NCI-H2227 (cell line): Measurements from ENCODE around the gene CDH5.
"Not testable (repeated sequence)": the region's sequence is repeated elsewhere in the genome, so short reads cannot be mapped to it uniquely, and the experiment has no call there.

Experiments
- DNase-seq: peaks from one replicate; lab custom pipeline; 2025; ENCODE audit not compliant: unreplicated experiment; lab: John Stamatoyannopoulos, UW

Gene CDH5, protein sequence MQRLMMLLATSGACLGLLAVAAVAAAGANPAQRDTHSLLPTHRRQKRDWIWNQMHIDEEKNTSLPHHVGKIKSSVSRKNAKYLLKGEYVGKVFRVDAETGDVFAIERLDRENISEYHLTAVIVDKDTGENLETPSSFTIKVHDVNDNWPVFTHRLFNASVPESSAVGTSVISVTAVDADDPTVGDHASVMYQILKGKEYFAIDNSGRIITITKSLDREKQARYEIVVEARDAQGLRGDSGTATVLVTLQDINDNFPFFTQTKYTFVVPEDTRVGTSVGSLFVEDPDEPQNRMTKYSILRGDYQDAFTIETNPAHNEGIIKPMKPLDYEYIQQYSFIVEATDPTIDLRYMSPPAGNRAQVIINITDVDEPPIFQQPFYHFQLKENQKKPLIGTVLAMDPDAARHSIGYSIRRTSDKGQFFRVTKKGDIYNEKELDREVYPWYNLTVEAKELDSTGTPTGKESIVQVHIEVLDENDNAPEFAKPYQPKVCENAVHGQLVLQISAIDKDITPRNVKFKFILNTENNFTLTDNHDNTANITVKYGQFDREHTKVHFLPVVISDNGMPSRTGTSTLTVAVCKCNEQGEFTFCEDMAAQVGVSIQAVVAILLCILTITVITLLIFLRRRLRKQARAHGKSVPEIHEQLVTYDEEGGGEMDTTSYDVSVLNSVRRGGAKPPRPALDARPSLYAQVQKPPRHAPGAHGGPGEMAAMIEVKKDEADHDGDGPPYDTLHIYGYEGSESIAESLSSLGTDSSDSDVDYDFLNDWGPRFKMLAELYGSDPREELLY

DNA sequence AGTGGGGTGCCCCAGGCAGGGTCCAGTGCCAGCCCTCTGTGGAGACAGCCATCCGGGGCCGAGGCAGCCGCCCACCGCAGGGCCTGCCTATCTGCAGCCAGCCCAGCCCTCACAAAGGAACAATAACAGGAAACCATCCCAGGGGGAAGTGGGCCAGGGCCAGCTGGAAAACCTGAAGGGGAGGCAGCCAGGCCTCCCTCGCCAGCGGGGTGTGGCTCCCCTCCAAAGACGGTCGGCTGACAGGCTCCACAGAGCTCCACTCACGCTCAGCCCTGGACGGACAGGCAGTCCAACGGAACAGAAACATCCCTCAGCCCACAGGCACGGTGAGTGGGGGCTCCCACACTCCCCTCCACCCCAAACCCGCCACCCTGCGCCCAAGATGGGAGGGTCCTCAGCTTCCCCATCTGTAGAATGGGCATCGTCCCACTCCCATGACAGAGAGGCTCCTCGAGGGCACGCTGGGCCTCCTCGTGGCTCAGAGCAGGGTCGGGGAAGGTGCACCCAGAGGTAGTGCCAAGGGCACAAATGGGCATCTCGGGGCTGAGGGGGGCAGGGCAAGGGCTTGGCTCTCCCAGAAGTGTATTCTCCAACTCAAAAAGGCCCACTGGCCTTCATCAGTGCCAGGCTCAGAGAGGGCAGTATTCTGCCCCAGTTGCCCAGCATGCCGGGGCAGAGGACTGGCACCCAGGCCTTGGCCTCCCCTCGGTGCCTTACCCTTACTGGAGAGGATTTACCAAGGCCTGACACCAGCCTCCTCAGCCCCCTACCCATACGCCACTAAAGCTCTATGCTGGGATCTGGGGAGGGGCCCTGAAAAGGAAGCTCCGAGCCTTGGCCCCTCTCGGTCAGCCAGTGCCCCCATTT is at the start of gene CDH5:
Gene CDH5 (plus strand): TSS at position 259 of the 867 bp plus-strand sequence. CDS start 12,647 bp downstream, outside the sequence.
- no peak for DNase-seq

DNA sequence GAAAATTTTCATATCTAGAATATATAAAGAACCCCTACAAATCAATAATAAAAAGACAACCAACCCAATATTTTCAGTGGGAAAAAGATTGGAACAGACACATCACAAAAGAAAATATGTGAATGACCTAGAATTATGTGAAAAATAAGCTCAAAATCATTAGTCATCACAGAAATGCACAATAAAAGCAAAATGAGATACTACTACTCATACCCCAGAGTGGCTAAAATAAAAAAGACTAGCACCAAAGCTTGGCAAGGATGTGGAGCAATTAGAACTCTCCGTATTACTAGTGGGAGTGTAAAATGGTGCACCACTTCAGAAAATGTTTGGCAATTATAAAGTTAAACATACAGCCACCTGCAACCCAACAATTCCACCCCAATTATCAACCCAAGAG is 48.0 kb upstream of the CDH5 start:
- DNase-seq, result no peak

DNA sequence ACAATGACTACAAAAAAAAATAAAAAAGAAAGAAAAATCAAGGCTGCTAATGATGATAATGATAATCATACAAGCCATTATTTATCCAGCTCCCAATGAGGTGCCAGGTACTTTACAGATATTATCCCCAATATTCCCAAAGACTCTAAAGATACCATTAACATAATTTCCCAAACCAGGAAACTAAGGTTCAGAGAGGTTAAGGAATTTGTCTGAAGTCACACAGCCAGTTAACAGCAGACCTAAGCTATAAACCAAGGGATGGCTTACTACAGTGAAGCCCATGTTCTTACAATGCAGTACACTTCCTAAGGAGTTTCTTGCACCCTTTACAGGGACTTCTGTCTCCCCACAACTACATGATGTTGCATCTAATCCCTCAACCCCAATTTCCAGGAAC is 45.7 kb upstream of the CDH5 start:
- DNase-seq, result no peak

DNA sequence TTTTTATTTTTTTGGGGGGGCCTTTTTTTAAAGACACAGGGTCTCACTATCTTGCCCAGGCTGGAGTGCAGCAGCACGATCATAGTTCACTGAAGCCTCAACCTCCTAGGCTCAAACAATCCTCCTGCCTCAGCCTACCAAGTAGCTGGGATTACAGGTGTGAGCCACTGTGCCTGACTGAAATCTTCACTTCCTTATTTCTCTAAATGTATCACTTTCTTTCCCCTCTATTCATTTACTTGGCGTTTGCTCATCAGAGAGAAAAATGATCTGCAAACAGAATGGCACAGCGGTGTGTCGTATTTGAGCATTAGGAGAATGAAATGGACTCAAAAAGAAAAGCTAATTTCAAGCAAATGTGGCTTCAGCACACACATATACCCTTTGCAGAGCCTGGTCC is 44.3 kb upstream of the CDH5 start:
- no peak for DNase-seq

DNA sequence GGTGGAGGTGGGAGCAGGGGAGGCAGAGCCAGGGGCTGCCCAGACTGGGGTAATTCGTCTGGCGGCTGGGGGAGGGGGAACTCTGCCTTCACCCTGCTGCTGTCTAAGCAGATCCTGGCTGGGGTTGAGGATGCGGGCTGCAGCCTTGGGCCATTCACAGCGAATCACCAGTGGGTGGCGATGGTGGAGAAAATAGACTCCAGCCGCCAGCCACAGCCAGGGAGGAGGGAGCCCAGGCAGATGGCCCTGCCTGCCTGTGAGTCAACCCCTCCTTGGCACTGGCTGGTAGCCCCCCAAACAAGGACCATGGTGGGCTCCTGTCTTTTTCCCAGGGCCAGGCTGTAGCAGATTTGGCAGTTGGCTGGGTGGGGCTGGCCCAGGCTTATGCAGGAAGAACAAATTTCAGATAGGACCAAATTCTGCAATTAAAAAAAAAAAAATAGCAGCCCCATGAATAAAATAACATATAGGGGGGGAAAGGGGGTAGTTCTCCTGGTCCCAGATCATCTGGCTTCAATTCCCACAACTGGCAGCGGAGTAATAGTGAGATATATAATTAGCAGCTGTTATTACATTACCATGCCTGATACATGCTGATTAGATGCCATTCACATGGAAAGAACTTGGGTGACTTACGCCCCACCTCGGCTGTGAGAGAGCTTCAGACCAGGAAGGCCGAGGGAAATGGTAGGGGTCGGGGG is 41.5 kb upstream of the CDH5 start:
- DNase-seq, result no peak

DNA sequence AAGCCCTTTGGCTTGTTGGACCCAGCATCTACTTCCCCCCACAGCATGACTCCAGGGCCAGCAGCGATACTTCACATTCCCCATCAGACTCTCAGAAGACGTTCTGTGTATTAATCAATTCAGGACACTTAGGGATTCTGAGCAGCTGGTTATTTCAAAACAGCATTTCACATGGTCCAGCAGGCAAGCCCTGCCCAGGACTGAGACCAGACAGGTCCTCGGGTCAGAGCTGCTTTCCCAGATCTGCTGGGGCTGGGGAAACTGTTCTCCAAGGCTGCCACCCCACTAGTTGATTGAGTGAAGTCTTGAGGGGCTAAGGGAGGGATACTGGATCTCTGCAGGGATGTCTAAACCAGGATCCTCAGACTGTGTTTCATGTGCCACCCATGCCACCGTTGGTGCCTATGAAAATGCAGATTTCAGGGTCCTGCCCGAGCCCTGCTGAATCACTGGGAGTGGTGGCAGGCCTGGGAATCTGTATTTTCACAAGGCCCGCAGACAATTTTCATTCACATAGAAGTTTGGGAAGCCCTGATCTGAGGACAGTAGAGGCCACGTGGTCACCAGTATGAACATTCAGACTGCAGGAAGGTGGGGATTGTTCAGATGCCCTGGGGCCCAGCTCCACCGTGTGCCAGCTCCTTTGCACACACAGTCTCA is 40.6 kb upstream of the CDH5 start:
- DNase-seq, result no peak

DNA sequence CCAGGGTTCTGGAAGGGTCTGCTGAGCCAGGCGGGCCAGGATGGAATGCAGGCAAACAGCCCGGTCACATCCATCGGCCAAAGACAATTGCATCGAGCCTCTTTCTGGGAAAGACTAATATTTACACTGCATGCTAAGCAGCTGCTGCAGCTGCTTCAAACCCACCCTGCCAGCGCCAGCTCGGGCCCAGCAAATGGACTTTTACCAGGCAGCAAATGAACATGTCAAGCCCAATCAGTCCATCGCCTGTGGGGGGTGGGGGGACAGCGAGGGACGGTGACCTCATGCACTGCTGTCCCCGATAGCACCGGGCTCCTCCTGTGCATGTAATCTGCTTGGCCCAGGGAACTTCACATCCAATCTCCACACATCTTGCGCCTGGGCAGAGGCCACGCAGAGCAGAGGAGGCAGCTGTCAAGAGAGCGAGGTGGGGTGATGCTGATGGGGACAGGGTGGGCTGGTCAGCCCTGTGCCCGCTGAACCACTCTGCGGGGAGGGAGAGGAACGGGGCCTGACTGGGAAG is 39.4 kb upstream of the CDH5 start:
- no peak for DNase-seq

DNA sequence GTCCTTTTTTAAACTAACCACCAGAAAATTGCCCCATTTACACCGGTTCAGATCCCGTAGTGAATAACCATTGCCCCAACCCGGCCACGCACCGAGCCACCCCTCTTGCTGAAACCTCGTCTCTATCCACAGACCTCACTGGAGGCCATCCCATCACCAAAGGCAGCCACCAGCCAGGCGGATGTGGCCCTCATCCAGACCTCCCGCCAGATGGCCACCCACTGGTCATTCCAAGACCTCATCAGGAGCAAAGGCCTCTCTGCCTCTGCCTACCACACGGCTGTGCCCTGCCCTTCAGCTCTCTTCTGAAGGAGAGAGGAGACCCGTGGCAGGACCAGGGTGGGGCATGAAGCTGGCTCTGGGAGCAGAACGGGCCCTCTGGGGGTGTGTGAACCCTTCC is 38.2 kb upstream of the CDH5 start:
- DNase-seq, result no peak

DNA sequence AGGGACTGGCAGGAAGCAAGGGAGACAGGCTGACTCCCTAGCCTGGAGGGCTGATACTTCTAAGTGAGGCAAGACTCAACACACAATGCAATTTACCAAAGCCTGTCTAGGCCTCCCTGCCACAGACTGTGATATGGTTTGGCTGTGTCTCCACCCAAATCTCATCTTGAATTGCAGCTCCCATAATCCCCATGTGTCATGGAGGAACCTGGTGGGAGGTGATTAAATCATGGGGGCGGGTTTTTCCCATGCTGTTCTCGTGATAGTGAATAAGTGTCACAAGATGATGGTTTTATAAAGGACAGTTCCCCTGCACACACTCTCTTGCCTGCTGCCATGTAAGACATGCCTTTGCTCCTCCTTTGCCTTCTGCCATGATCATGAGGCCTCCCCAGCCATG is 35.0 kb upstream of the CDH5 start:
- DNase-seq, result not testable (repeated sequence)

DNA sequence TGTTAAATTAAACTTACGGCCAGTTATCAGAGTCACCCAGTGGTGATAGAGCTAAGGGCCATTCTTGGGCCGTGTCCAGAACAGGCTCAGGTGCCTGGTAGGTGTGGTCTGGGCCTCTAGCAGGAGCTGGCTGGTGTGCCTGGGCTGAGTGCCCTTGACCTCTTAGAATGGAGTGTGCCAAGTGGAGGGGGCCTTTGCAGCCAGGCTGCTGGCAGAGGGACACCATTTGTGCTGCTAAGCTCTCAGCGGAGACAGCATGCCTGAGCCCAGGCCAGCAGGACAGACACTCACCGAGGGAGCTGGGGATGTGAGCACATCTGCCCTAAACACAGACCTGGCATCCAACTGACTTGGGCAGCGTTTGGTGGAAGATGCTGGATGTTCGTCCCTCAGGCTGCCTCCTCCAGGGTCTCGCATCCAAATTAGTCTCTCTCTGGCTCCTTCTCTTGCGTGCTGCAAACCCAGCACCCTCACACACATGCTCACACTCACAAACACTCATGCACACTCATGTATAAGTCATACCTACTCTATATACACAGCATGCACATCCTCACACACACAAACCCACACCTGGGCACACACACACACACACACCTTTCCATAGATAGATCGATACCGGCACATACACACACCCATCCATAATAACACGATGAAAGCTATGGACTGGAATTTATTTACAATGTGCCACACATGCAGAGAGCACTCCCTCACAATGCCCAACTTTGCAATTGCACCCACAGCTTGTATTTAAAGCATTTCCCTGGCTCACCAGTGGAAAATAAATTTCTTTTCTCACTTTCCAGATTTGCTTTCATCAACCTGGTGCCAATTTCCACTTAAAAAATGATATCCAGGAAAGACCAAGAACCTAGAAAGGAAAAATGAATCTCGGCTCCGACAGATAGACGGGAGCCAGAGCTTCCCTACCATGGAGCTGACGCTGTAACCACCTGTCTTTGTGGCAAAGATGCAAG is 33.6 kb upstream of the CDH5 start:
- no peak for DNase-seq

DNA sequence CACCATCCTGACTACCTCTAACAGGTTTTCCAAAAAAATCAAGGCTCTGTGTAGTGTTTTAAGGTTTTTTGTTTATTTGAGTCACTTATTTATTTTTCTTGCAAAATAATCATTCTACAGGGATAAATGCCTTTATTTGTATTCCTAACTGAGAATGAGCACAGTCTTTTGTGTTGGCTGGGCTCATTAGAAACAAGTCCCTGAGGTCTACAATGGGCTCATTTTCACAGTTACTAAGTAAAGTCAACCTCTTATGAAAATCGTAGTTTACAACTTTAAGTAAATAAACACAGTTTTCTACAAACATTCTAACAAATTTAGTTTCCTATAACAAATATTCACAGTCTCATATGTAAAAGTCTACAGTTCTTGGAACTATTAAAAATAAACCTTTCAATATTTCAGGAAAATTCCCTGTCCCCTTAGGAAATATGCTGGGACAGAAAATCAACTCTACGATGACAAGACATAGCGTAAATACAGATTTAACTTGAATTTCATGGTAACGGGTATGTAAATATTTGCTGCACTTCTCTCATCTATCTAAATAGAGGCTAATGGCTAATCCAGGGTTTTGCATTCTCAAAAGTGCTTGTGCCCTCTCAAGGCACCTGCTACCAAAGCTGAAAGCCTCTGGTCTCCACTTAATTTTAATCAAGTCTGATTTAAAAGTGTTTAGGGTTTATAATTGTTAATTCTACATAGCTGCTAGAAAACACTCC is 31.5 kb upstream of the CDH5 start:
- no peak for DNase-seq

DNA sequence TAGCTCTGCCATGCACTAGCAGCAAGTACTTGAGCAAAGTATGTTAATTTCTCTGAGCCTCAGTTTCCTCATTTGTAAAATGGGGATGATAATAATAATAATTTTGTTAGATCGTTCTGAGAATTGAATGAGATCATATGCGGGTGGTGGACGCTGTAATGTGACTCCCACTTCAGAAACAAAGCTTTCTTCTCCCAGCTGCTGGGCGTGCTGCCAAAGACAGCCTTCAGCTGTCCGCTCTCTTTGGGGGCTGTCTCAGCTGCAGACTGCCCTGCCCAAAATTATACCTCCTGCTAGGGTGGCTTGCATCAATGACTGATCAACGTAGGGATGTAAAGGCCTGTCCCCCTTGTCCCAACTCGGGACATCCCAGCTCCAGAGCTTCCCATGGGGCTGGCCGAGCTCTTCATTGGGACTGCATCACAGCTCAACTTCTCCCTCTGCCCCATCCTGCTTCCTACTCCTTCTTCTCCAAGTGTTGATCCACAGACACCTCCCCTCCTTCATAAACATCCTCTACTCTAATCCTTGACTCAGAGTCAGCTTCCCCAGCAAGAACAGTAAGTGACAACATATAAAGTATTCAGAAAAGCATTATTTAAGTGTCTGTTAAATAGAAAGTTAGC is 30.7 kb upstream of the CDH5 start:
- peak; percentile 79 for DNase-seq

DNA sequence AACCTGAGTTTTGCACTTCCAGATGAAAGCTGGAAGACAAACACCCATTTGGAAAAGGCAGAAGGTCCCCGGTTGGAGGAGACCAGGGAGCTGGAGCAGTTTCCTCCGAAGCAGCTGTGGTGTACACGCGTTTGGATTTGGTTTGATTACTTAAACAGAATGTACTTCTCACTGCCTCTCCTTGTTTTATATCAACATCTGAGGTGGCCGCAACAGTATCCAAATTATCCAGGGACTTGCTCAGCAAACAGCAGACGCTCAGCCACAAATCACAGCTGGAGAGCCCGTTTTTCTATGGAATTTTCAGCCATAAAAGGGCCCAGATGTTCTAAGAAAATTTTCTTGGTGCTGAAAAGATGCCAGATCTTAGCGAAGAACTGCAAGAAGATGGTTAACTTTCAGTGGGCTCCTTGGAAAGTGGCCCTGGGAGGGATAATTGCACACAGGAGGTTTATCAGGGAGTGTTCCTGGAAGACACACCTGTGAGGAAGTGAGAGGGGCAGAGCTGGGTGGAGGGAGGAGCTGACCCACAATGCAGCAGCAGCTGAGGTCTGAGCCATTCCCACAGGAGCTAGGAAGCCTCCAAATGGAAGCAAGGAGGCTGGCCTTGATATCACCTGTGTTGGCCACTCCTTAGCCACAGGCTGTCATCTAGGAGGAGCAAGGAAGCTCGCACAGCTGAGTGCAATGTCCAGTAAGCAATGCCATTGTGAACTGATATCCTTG is 28.9 kb upstream of the CDH5 start:
- no peak for DNase-seq

DNA sequence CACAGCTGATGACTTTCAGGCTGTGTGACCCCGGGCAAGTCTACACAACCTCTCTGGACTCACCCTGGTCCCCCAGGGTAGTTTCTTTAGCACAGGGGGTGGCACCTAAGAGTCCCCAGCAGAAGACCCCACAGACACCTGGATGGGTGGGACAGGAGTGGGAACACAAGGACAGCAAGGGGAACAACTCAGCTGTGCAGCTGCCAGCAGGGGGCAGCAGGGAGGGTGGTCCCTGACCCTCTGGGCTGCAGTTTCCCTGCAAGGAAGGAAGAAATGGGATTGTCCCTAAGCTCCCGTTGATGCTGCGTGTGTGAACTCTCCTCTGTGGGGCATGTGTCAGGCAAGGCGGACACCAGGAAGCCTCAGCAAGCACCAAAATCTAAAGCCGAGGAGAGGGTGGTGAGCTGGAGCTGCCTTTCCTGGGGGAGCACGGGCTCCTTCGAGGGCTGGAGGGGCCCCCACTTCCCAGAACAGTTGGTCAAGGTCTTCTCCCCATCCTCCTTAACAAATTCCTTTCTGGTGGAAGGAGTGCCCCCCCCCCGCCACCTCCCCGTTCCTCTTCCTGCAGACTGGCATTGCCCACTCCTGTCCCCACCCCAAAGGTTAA is 24.1 kb upstream of the CDH5 start:
- DNase-seq, result no peak

DNA sequence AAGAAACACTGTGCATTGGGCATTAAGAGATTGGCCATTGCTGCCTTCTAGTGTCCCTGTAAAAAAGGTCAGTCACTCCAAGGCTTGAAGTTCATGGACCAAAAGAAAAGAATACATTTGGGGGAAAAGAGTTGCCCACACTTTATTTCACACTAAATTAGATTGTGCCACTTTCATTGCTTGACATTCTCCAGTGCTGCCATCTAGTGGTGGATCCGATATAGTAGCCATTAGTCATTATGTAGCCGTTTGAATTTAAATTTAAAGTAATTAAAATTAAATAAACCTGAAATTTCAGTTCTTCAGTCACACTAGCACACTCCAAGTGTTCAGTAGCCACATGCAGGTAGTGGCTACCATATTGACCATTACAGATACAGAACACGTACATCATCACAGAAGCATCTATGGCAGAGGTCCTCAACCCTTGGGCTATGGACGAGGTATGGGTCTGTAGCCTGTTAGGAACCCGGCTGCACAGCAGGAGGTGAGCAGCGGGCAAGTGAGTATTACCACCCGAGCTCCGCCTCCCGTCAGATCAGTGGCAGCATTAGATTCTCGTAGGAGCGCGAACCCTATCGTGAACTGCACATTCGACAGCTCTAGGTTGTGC is 21.9 kb upstream of the CDH5 start:
- DNase-seq, result peak; percentile 22

DNA sequence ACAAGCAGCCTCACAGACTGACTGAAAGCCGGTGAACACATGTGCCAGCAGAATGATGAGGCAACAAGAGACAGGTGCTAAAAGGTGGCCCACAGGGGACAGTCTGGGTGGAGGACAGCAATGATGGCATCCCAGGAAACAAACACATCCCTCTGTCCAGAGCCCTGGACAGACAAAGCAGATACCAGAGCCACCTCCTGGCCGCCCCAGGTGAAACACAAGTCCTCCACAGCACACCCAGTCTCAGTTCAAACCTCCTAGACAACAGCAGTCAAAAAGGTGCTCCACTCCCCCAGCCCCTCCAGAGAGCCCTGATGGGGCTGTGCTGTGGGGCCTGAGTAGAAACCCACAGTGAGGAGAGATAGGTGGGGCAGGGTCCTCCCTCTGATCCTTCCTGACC is 20.3 kb upstream of the CDH5 start:
- DNase-seq, result no peak
